Adrenal gland (tissue), 12 donors: ENCODE data around the gene SLC1A2. TPM values are rescaled to one million over a fixed set of nuclear protein-coding genes. Genes with fewer than 3 reads are reported as not detected.

ENCODE experiments used
- DNase-seq, 7 donors: peaks; one replicate each; pipeline ENCODE4 v3.0.0-alpha.2; 2019 to 2020
- H3K27ac ChIP-seq, 5 donors: fragments of 200-600 bp; sonication (generic) in 4 of 5; 1 replicate in 3 of 5; 2 replicates in 2 of 5; pipeline versions ENCODE4 v1.5.1 to v1.8.0; 2016 to 2020; ENCODE audit warnings: mild to moderate bottlenecking in 1 of 5
- H3K27me3 ChIP-seq: fragments of 200-600 bp; 2 replicates; pipeline ENCODE4 v1.8.0; 2021
- H3K36me3 ChIP-seq, 2 donors: fragments of 200-600 bp; replicated peaks in 1 of 2; 1 replicate in 1 of 2; 2 replicates in 1 of 2; pipeline versions ENCODE4 v1.5.1 to v1.8.0; 2018 to 2022
- H3K4me1 ChIP-seq, 2 donors: fragments of 200-600 bp; replicated peaks in 1 of 2; 1 replicate in 1 of 2; 2 replicates in 1 of 2; pipeline versions ENCODE4 v1.5.1 to v1.8.0; 2018 to 2021
- H3K4me3 ChIP-seq, 4 donors: fragments of 200-600 bp; sonication (generic) in 3 of 4; one replicate each; pipeline ENCODE4 v1.5.1; 2016 to 2018
- H3K9me3 ChIP-seq, 3 donors: fragments of 200-600 bp; sonication (generic) in 1 of 3; replicated peaks in 1 of 3; 1 replicate in 2 of 3; 2 replicates in 1 of 3; pipeline versions ENCODE4 v1.5.1 to v1.8.0; 2016 to 2021
- POLR2A ChIP-seq, 2 donors: fragments of 450-650 bp; IDR thresholded peaks; one replicate each; pipeline ENCODE4 v1.6.1; 2017; ENCODE audit warnings: antibody characterized with exemption in 2 of 2, mild to moderate bottlenecking in 2 of 2, moderate library complexity in 1 of 2
- WGBS, 4 donors: extraction: QIAGEN DNeasy Blood & Tissue Kit in 2 of 4; methylation state at CpG; one replicate each; pipeline versions ENCODE4 v1.1.5 to v1.1.7; 2013 to 2017; 5-methylcytosine and 5-hydroxymethylcytosine counted together
- intact Hi-C, 2 donors: fragments of 100-400 bp; cut with DNase I; formaldehyde crosslinking; loops; one replicate each; pipeline versions ENCODE4 v1.14.1 to v1.15.0; 2022 to 2023
- polyA plus RNA-seq, 3 donors: library from polyadenylated mRNA; stranded (reverse); fragments of 200-250 nt in 2 of 3; fragments of 350-450 nt in 1 of 3; fragmentation: Illumina TruSeq in 1 of 3; extraction: RNeasy Lipid Tissue Mini Kit (QIAGEN cat#74804) in 1 of 3; gene quantifications; one replicate each; pipeline ENCODE4 v1.2.3, GENCODE V29; 2013 to 2014
- total RNA-seq, 9 donors: library from RNA; depleted of rRNA in 4 of 9; stranded (reverse); fragments of >200 nt in 4 of 9; fragments of 120-200 nt in 1 of 9; fragmentation: NEBNext Ultra II Directional in 1 of 9; extraction: Animal tissue kit (Norgen Biotek cat#: 25700) in 1 of 9; gene quantifications; one replicate each; pipeline versions ENCODE4 v1.1.0 to v1.2.4, GENCODE V29; 2013 to 2023
- TF ChIP-seq, protein P1 (sequence below), 6 experiments: fragments of 450-650 bp in 4 of 6; fragments of 200-600 bp in 2 of 6; sonication (generic) in 1 of 6; IDR thresholded peaks; 1 replicate in 5 of 6; 2 replicates in 1 of 6; pipeline versions ENCODE4 v1.5.1 to v1.8.0; 2016 to 2021; ENCODE audit warnings: antibody characterized with exemption in 6 of 6, mild to moderate bottlenecking in 2 of 6, moderate library complexity in 1 of 6
- donor health status: healthy with polysubstance abuse.
- donor health status: Bipolar disorder and iron deficiency.
- donor health status: DM: yes; HTN: yes; CAD: no.
- donor health status: DM: no; HTN: no; CAD: no.
- donor health status: DM: no; HTN: no; CAD: no.
- donor health status: DM: yes; HTN: yes; CAD: no.

Gene SLC1A2
- total and polyA plus RNA-seq, 12 donors: 1.4 to 517 (median 8.7) TPM

GRCh38 chr11:35340071-35340470 lies 79.3 kb downstream of the SLC1A2 start:
- no peaks in the 10 kb centered on the region for H3K27me3 ChIP-seq
- no peak for TF ChIP-seq POLR2A (IDR thresholded peaks at IDR 0.05)
- TF ChIP-seq, protein P1, sequence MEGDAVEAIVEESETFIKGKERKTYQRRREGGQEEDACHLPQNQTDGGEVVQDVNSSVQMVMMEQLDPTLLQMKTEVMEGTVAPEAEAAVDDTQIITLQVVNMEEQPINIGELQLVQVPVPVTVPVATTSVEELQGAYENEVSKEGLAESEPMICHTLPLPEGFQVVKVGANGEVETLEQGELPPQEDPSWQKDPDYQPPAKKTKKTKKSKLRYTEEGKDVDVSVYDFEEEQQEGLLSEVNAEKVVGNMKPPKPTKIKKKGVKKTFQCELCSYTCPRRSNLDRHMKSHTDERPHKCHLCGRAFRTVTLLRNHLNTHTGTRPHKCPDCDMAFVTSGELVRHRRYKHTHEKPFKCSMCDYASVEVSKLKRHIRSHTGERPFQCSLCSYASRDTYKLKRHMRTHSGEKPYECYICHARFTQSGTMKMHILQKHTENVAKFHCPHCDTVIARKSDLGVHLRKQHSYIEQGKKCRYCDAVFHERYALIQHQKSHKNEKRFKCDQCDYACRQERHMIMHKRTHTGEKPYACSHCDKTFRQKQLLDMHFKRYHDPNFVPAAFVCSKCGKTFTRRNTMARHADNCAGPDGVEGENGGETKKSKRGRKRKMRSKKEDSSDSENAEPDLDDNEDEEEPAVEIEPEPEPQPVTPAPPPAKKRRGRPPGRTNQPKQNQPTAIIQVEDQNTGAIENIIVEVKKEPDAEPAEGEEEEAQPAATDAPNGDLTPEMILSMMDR (IDR thresholded peaks at IDR 0.05): no peak
- H3K4me1 ChIP-seq: peaks cover 0 to 12% of the 10 kb centered on the region in 2 donors
- H3K9me3 ChIP-seq: no peaks in the 10 kb centered on the region
- 42 to 73% (median 64%) methylated on average over 3 of the region's 3 CpGs for WGBS, 4 donors
- H3K4me3 ChIP-seq: no peak overlapping the region
- peak in 1 of 7 donors; percentile 27 for DNase-seq
- intact Hi-C loops: no loop called here
- peak overlapping the region in 2 of 5 donors; percentile 17 to 25 for H3K27ac ChIP-seq
- H3K36me3 ChIP-seq: no peaks in the 10 kb centered on the region

DNA sequence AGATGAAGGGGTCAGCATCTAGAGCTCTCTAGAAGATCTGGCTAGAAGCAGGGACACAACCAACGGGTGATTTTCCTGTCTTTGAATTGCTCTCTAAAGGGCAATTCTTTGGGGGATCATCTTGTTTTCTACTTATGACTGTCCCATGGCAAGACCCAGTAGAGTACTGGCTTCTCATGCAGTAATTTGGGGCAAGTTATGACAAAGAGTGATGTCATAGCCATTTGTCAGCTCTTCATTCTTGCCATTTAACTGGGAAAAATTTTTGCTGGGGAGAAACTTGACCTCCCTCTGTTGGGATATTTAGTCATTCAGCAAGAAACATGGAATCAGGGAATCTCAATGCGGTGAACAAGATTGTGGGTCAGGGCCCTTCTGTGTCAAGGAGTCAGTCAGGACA lies 80.4 kb downstream of the SLC1A2 start:
- H3K27ac ChIP-seq: no peak overlapping the region
- no peaks in the 10 kb centered on the region for H3K27me3 ChIP-seq
- no peak overlapping the region for H3K4me3 ChIP-seq
- TF ChIP-seq POLR2A (IDR thresholded peaks at IDR 0.05): no peak
- TF ChIP-seq, protein P1 (IDR thresholded peaks at IDR 0.05): no peak
- no peak for DNase-seq
- intact Hi-C loops: no loop called here
- WGBS, 4 donors: 85 to 94% (median 86%) methylated on average over 2 of the region's 2 CpGs
- H3K9me3 ChIP-seq: no peaks in the 10 kb centered on the region
- H3K4me1 ChIP-seq: peaks cover 0 to 12% of the 10 kb centered on the region in 2 donors
- H3K36me3 ChIP-seq: no peaks in the 10 kb centered on the region

GRCh38 chr11:35337914-35338305 lies 81.4 kb downstream of the SLC1A2 start:
- TF ChIP-seq, protein P1 (IDR thresholded peaks at IDR 0.05): no peak
- no peak for TF ChIP-seq POLR2A (IDR thresholded peaks at IDR 0.05)
- intact Hi-C loops: no loop called here
- DNase-seq: no peak
- no peaks in the 10 kb centered on the region for H3K9me3 ChIP-seq
- 94 to 100% (median 99%) methylated on average over 2 of the region's 2 CpGs for whole genome bisulfite sequencing, 4 donors
- H3K4me3 ChIP-seq: no peak overlapping the region
- peaks cover 0 to 12% of the 10 kb centered on the region in 2 donors for H3K4me1 ChIP-seq
- no peaks in the 10 kb centered on the region for H3K27me3 ChIP-seq
- H3K27ac ChIP-seq: peak overlapping the region in 2 of 5 donors; percentile 72 to 73
- H3K36me3 ChIP-seq: no peaks in the 10 kb centered on the region

DNA sequence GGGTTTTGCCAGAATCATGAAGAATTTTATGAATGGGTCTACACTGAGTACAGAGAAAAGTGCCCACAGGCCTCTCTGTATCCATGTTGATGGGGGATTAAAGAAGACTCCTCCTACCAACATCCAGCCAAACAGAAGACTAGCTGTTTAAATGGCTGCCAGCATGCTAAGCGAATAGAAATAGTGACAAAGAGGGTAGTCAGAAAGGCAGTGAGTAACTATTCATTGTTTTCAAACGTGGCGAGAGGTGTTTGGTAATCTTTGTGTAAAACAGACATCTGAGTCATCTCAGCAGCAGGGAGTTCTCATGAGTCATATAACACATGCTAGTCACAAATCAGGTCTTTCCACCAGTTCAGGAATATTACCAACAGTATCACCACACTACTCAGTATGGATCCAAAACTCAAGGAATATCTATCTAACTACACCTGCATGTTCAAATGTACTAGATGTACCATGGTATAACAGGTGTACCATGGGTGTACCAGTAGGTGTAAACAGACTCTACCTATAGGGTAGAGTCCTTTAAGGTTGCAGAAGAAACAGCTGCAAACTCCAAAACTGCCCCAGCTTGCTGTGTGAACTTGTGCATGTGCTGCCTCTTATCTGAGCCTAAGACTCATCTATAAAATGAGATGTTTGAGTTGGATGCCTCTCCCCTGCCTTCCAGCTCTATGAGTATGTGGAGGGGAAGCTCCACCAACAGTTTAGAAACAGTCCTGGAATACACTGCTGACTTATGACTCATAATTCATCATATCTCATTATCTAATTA lies 82.0 kb downstream of the SLC1A2 start:
- intact Hi-C loops: no loop called here
- Histone ChIP-seq H3K27me3 (no peaks in the 10 kb centered on the region), H3K4me3 (no peak overlapping the region), H3K27ac (peak overlapping the region in 3 of 5 donors; percentile 43 to 73 (median 72)), H3K9me3 (no peaks in the 10 kb centered on the region), H3K4me1 (peaks cover 0 to 12% of the 10 kb centered on the region in 2 donors), H3K36me3 (no peaks in the 10 kb centered on the region)
- peak in 1 of 2 donors; percentile 23 for TF ChIP-seq POLR2A (IDR thresholded peaks at IDR 0.05)
- TF ChIP-seq, protein P1 (IDR thresholded peaks at IDR 0.05): no peak
- WGBS, 4 donors: 28 to 44% (median 33%) methylated on average over 3 of the region's 3 CpGs
- peak in 5 of 7 donors; percentile 34 to 68 (median 50) for DNase-seq
